Measurements from ENCODE around the gene POC1B. TPM values are rescaled to one million over a fixed set of nuclear protein-coding genes. Genes with fewer than 3 reads are reported as not detected.

Gene POC1B
- total RNA-seq, 1 experiment from 2014 or later, result 17.8 TPM

DNA sequence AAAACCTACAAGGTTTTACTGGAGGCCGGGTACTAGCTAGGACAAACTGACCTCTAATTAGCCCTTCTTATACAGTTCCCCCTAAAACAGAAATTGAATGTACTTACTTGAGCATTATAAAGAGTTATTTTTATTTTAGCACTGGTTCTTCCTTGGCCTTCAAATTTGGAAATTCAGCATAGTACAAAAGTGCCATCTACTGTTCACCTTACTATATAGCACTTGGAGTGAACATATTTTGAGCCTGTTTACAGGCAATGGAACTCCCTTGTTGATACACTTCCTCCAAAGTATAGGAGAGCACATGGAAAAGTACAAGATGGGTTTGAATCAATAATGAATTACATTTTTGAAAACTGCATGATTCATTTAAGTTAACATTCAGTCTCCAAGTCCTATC lies 3.9 kb upstream of the POC1B start:
- no peak for ATAC-seq
- Mint-ChIP-seq H3K36me3 (no peaks in the 10 kb centered on the region), H3K27me3 (ENCODE audit: low read depth) (no peaks in the 10 kb centered on the region), H3K27ac (no peak overlapping the region), H3K4me1 (peaks cover 7% of the 10 kb centered on the region), H3K4me3 (no peak overlapping the region), H3K9me3 (peaks cover 4% of the 10 kb centered on the region)
- TF ChIP-seq, protein P1, sequence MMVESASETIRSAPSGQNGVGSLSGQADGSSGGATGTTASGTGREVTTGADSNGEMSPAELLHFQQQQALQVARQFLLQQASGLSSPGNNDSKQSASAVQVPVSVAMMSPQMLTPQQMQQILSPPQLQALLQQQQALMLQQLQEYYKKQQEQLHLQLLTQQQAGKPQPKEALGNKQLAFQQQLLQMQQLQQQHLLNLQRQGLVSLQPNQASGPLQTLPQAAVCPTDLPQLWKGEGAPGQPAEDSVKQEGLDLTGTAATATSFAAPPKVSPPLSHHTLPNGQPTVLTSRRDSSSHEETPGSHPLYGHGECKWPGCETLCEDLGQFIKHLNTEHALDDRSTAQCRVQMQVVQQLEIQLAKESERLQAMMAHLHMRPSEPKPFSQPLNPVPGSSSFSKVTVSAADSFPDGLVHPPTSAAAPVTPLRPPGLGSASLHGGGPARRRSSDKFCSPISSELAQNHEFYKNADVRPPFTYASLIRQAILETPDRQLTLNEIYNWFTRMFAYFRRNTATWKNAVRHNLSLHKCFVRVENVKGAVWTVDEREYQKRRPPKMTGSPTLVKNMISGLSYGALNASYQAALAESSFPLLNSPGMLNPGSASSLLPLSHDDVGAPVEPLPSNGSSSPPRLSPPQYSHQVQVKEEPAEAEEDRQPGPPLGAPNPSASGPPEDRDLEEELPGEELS (CRISPR knock-in tag; IDR thresholded peaks at IDR 0.05), result no peak
- TF ChIP-seq CTCF (IDR thresholded peaks at IDR 0.05), result peak; percentile 44; the same call in 1 of the 2 replicates
- POLR2A ChIA-PET, result no interaction called here
- DNase-seq (ENCODE audit: low spot score), result no peak
- CTCF ChIA-PET, result no interaction called here

- Mint-ChIP-seq H3K4me1 (peaks cover 15% of the 10 kb centered on the region), H3K9me3 (no peaks in the 10 kb centered on the region), H3K36me3 (peaks cover 5% of the 10 kb centered on the region), H3K27me3 (ENCODE audit: low read depth) (no peaks in the 10 kb centered on the region), H3K4me3 (no peak overlapping the region), H3K27ac (no peak overlapping the region)
- TF ChIP-seq ZNF138 (CRISPR knock-in tag; conservative IDR thresholded peaks at IDR 0.05) (no peak), ATF1 (CRISPR knock-in tag; IDR thresholded peaks at IDR 0.05) (no peak), FOXK1 (CRISPR knock-in tag; IDR thresholded peaks at IDR 0.05) (no peak), ZNF263 (CRISPR knock-in tag; IDR thresholded peaks at IDR 0.05; ENCODE audit: low read depth) (no peak), KAT7 (CRISPR knock-in tag; IDR thresholded peaks at IDR 0.05; ENCODE audit: borderline replicate concordance) (no peak), EMX1 (CRISPR knock-in tag; IDR thresholded peaks at IDR 0.05) (no peak), TEAD1 (CRISPR knock-in tag; IDR thresholded peaks at IDR 0.05) (no peak), ZNF232 (CRISPR knock-in tag; IDR thresholded peaks at IDR 0.05) (no peak), MYBL2 (CRISPR knock-in tag; IDR thresholded peaks at IDR 0.05) (no peak), GTF2I (CRISPR knock-in tag; conservative IDR thresholded peaks at IDR 0.05) (no peak), HMGA2 (CRISPR knock-in tag; IDR thresholded peaks at IDR 0.05) (no peak), FOXJ3 (CRISPR knock-in tag; IDR thresholded peaks at IDR 0.05; ENCODE audit: borderline replicate concordance) (no peak), ELF4 (CRISPR knock-in tag; IDR thresholded peaks at IDR 0.05; ENCODE audit: low read depth) (no peak), ATF2 (CRISPR knock-in tag; IDR thresholded peaks at IDR 0.05; ENCODE audit: borderline replicate concordance, low read depth) (no peak), ZNF423 (CRISPR knock-in tag; IDR thresholded peaks at IDR 0.05) (no peak)
- TF ChIP-seq, protein P2, sequence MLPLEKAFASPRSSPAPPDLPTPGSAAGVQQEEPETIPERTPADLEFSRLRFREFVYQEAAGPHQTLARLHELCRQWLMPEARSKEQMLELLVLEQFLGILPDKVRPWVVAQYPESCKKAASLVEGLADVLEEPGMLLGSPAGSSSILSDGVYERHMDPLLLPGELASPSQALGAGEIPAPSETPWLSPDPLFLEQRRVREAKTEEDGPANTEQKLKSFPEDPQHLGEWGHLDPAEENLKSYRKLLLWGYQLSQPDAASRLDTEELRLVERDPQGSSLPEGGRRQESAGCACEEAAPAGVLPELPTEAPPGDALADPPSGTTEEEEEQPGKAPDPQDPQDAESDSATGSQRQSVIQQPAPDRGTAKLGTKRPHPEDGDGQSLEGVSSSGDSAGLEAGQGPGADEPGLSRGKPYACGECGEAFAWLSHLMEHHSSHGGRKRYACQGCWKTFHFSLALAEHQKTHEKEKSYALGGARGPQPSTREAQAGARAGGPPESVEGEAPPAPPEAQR (CRISPR knock-in tag; IDR thresholded peaks at IDR 0.05), result no peak
- DNase-seq (ENCODE audit: low spot score), result no peak
- ATAC-seq, result no peak
- CTCF ChIA-PET, result no interaction called here
- POLR2A ChIA-PET, result no interaction called here
Observed at GRCh38 chr12:89528434-89528833, 2.6 kb upstream of the POC1B start.

All from WTC11 (cell line).